ENCODE data around the gene PARD3. TPM values are rescaled to one million over a fixed set of nuclear protein-coding genes. Genes with fewer than 3 reads are reported as not detected.
"Not testable (repeated sequence)": the region's sequence is repeated elsewhere in the genome, so short reads cannot be mapped to it uniquely, and the experiment has no call there.

Gene PARD3
- total RNA-seq, 1 donor from 2014 or later = 35.4 TPM

DNA sequence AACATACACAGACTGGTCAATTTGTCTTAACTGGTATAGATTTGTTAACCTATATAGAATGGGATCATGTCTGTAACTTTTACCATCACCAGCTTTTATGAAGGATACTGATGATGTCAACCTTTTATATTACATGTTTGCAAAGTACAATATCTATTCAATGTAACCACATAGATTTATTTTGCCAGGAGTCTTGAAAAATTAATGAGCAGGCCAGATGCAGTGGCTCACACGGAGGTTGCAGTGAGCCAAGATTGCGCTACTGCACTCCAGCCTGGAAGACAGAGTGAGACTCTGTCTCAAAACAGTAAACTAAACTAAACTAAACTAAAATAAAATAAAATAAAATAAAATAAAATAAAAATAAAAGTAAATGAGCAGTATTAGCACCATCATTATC lies 30.0 kb upstream of the PARD3 start:
- Mint-ChIP-seq H3K27me3 (ENCODE audit: low read depth, unreplicated experiment) (peaks cover 12% of the 10 kb centered on the region), H3K36me3 (ENCODE audit: low read depth, unreplicated experiment) (no peaks in the 10 kb centered on the region), H3K4me1 (ENCODE audit: low read depth, unreplicated experiment) (no peaks in the 10 kb centered on the region), H3K9me3 (ENCODE audit: unreplicated experiment) (no peaks in the 10 kb centered on the region), H3K27ac (ENCODE audit: unreplicated experiment) (no peak overlapping the region), H3K4me3 (ENCODE audit: unreplicated experiment) (no peak overlapping the region)
- Histone ChIP-seq H3K36me3 (ENCODE audit: insufficient read depth, low read length) (no peaks in the 10 kb centered on the region), H2AFZ (ENCODE audit: low read depth, low read length) (no peak overlapping the region), H3K4me2 (ENCODE audit: low read length) (no peak overlapping the region), H3K27me3 (ENCODE audit: insufficient read depth, low read length) (peaks cover 6% of the 10 kb centered on the region), H3K27ac (ENCODE audit: low read depth, low read length) (no peak overlapping the region), H3K9ac (ENCODE audit: low read length) (no peak overlapping the region), H3K4me3 (ENCODE audit: insufficient read depth, low read depth, low read length) (no peak overlapping the region), H3K9me3 (ENCODE audit: insufficient read depth, low read depth, low read length) (no peaks in the 10 kb centered on the region), H4K20me1 (ENCODE audit: insufficient read depth, low read length) (no peaks in the 10 kb centered on the region), H3K4me1 (ENCODE audit: insufficient read depth, low read length) (no peaks in the 10 kb centered on the region), H3K79me2 (ENCODE audit: insufficient read depth, low read length) (no peaks in the 10 kb centered on the region)
- FAIRE-seq = no peak
- no peak for TF ChIP-seq EZH2 (IDR thresholded peaks at IDR 0.05; ENCODE audit: insufficient read depth, low read length)
- TF ChIP-seq, protein P1, sequence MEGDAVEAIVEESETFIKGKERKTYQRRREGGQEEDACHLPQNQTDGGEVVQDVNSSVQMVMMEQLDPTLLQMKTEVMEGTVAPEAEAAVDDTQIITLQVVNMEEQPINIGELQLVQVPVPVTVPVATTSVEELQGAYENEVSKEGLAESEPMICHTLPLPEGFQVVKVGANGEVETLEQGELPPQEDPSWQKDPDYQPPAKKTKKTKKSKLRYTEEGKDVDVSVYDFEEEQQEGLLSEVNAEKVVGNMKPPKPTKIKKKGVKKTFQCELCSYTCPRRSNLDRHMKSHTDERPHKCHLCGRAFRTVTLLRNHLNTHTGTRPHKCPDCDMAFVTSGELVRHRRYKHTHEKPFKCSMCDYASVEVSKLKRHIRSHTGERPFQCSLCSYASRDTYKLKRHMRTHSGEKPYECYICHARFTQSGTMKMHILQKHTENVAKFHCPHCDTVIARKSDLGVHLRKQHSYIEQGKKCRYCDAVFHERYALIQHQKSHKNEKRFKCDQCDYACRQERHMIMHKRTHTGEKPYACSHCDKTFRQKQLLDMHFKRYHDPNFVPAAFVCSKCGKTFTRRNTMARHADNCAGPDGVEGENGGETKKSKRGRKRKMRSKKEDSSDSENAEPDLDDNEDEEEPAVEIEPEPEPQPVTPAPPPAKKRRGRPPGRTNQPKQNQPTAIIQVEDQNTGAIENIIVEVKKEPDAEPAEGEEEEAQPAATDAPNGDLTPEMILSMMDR (IDR thresholded peaks at IDR 0.05; ENCODE audit: insufficient read depth, low read depth, low read length) = no peak
- no peak for DNase-seq (ENCODE audit: low read depth)

DNA sequence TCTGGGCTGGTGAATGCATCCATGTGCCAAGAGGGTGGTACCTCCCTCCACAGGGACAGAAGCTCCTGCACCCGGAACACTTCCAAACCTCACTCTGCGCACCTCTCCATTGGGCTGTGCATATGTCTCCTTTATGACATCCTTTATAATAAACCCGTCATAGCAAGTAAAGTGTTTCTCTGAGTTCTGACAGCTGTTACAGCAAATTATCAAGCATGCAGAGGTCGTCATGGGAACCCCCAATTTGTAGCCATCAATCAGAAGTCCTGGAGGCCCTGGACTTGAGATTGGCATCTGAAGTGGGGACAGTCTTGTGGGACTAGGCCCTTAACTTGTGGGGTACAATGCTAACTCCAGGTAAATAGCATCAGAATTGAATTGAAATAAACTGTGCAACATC lies 29.4 kb upstream of the PARD3 start:
- Mint-ChIP-seq H3K9me3 (ENCODE audit: unreplicated experiment) (no peaks in the 10 kb centered on the region), H3K4me1 (ENCODE audit: low read depth, unreplicated experiment) (no peaks in the 10 kb centered on the region), H3K4me3 (ENCODE audit: unreplicated experiment) (no peak overlapping the region), H3K27me3 (ENCODE audit: low read depth, unreplicated experiment) (peaks cover 14% of the 10 kb centered on the region), H3K27ac (ENCODE audit: unreplicated experiment) (no peak overlapping the region), H3K36me3 (ENCODE audit: low read depth, unreplicated experiment) (no peaks in the 10 kb centered on the region)
- Histone ChIP-seq H3K79me2 (ENCODE audit: insufficient read depth, low read length) (no peaks in the 10 kb centered on the region), H3K9me3 (ENCODE audit: insufficient read depth, low read depth, low read length) (no peaks in the 10 kb centered on the region), H2AFZ (ENCODE audit: low read depth, low read length) (no peak overlapping the region), H3K4me1 (ENCODE audit: insufficient read depth, low read length) (no peaks in the 10 kb centered on the region), H3K4me2 (ENCODE audit: low read length) (no peak overlapping the region), H3K4me3 (ENCODE audit: insufficient read depth, low read depth, low read length) (no peak overlapping the region), H3K27me3 (ENCODE audit: insufficient read depth, low read length) (peaks cover 6% of the 10 kb centered on the region), H3K9ac (ENCODE audit: low read length) (no peak overlapping the region), H4K20me1 (ENCODE audit: insufficient read depth, low read length) (no peaks in the 10 kb centered on the region), H3K36me3 (ENCODE audit: insufficient read depth, low read length) (no peaks in the 10 kb centered on the region), H3K27ac (ENCODE audit: low read depth, low read length) (no peak overlapping the region)
- DNase-seq (ENCODE audit: low read depth) (no peak), FAIRE-seq (no peak)
- TF ChIP-seq, protein P1 (IDR thresholded peaks at IDR 0.05; ENCODE audit: insufficient read depth, low read depth, low read length) = no peak
- TF ChIP-seq EZH2 (IDR thresholded peaks at IDR 0.05; ENCODE audit: insufficient read depth, low read length) = no peak

DNA sequence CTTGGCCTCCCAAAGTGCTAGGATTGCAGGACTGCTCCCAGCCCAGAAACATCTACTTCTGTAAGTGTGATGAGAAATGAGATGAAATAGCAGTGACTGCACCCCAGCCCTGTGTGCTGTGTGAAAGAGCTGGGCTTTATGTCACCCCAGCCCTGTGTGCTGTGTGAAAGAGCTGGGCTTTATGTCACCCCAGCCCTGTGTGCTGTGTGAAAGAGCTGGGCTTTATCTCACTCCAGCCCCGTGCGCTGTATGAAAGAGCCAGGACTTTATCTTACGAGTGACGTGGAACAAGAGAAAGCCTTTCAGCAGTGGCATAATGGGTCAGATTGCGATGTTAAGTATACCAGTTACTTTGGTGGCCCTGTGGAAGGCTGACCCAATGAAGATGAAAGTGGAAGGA lies 28.4 kb upstream of the PARD3 start:
- not testable (repeated sequence) for H2AFZ ChIP-seq (ENCODE audit: low read depth, low read length); H3K4me1 ChIP-seq (ENCODE audit: insufficient read depth, low read length); H3K36me3 ChIP-seq (ENCODE audit: insufficient read depth, low read length); H3K36me3 Mint-ChIP-seq (ENCODE audit: low read depth, unreplicated experiment); H3K4me3 ChIP-seq (ENCODE audit: insufficient read depth, low read depth, low read length); H3K4me3 Mint-ChIP-seq (ENCODE audit: unreplicated experiment); H3K27ac Mint-ChIP-seq (ENCODE audit: unreplicated experiment); H4K20me1 ChIP-seq (ENCODE audit: insufficient read depth, low read length); H3K9ac ChIP-seq (ENCODE audit: low read length); FAIRE-seq; H3K9me3 Mint-ChIP-seq (ENCODE audit: unreplicated experiment); H3K9me3 ChIP-seq (ENCODE audit: insufficient read depth, low read depth, low read length); H3K79me2 ChIP-seq (ENCODE audit: insufficient read depth, low read length); H3K4me2 ChIP-seq (ENCODE audit: low read length); H3K27me3 ChIP-seq (ENCODE audit: insufficient read depth, low read length); H3K27ac ChIP-seq (ENCODE audit: low read depth, low read length); DNase-seq (ENCODE audit: low read depth); H3K4me1 Mint-ChIP-seq (ENCODE audit: low read depth, unreplicated experiment)
- peaks cover 14% of the 10 kb centered on the region for H3K27me3 Mint-ChIP-seq (ENCODE audit: low read depth, unreplicated experiment)

All from astrocyte (in vitro differentiated cells and primary cell).